ENCODE results near the gene CDH22.

CDH22 gene

GRCh38 chr20:46341074-46342009 lies 33.0 kb upstream of the CDH22 start:
- no peaks in the 10 kb centered on the region for H3K4me1 ChIP-seq (ENCODE audit: control insufficient read depth, insufficient read depth, low read length)
- no peaks in the 10 kb centered on the region for H3K36me3 ChIP-seq (ENCODE audit: control insufficient read depth, insufficient read depth, low read length)
- no peak overlapping the region for H3K4me3 ChIP-seq (ENCODE audit: low read length)
- peaks cover 18% of the 10 kb centered on the region for H3K27me3 ChIP-seq (ENCODE audit: control insufficient read depth, insufficient read depth, low read length)
- H3K27ac ChIP-seq (ENCODE audit: low read depth, low read length), result no peak overlapping the region
- H3K9ac ChIP-seq (ENCODE audit: low read length), result no peak overlapping the region

DNA sequence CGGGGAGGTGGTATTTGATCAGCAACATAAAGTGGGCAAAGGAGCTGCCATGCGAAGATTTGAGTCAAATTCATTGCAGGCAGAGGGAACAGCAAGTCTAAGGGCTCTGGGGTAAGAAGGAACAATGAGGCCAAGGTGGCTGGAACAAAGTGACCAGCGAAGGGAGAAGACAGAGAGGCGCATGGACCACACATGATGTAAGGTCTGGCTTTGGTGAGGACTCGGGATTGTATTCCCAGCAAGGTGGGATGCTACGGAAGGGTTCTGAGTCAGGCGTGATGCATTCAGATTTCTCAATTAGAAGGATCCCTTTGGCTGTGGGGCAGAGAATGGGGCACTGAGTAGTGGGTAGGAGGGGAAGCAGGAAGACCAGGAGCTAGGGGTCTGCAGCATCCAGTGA lies 30.7 kb upstream of the CDH22 start:
- H3K27ac ChIP-seq (ENCODE audit: low read depth, low read length), result no peak overlapping the region
- no peak overlapping the region for H3K9ac ChIP-seq (ENCODE audit: low read length)
- H3K27me3 ChIP-seq (ENCODE audit: control insufficient read depth, insufficient read depth, low read length), result peaks cover 16% of the 10 kb centered on the region
- no peaks in the 10 kb centered on the region for H3K36me3 ChIP-seq (ENCODE audit: control insufficient read depth, insufficient read depth, low read length)
- no peak overlapping the region for H3K4me3 ChIP-seq (ENCODE audit: low read length)
- no peaks in the 10 kb centered on the region for H3K4me1 ChIP-seq (ENCODE audit: control insufficient read depth, insufficient read depth, low read length)

DNA sequence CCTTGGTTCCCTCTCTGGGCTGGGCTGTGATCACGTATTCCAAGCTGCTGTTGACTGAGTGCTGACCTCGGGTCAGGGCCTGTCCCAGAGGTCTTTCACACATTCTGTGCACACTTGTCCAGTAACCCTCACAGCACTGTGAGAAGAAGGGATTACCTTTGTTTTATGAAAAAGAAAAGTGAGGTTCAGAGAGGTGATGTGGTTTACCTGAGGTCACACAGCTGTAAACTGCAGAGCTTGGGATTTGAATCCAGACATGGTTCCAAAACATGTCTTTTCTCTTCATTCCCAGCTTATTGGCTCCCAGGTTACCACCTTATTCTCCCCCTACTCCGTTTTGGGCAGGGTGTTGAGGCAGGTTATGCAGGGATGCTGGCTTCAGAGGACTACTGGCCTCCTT lies 28.4 kb upstream of the CDH22 start:
- Histone ChIP-seq H3K9ac (ENCODE audit: low read length) (no peak overlapping the region), H3K27ac (ENCODE audit: low read depth, low read length) (no peak overlapping the region), H3K4me1 (ENCODE audit: control insufficient read depth, insufficient read depth, low read length) (no peaks in the 10 kb centered on the region), H3K27me3 (ENCODE audit: control insufficient read depth, insufficient read depth, low read length) (peaks cover 10% of the 10 kb centered on the region), H3K36me3 (ENCODE audit: control insufficient read depth, insufficient read depth, low read length) (no peaks in the 10 kb centered on the region), H3K4me3 (ENCODE audit: low read length) (no peak overlapping the region)

- H3K4me3 ChIP-seq (ENCODE audit: low read length), result no peak overlapping the region
- H3K27ac ChIP-seq (ENCODE audit: low read depth, low read length), result no peak overlapping the region
- H3K27me3 ChIP-seq (ENCODE audit: control insufficient read depth, insufficient read depth, low read length), result peaks cover 5% of the 10 kb centered on the region
- H3K4me1 ChIP-seq (ENCODE audit: control insufficient read depth, insufficient read depth, low read length), result no peaks in the 10 kb centered on the region
- H3K9ac ChIP-seq (ENCODE audit: low read length), result no peak overlapping the region
- no peaks in the 10 kb centered on the region for H3K36me3 ChIP-seq (ENCODE audit: control insufficient read depth, insufficient read depth, low read length)
Observed at GRCh38 chr20:46334303-46334904, 26.1 kb upstream of the CDH22 start.

DNA sequence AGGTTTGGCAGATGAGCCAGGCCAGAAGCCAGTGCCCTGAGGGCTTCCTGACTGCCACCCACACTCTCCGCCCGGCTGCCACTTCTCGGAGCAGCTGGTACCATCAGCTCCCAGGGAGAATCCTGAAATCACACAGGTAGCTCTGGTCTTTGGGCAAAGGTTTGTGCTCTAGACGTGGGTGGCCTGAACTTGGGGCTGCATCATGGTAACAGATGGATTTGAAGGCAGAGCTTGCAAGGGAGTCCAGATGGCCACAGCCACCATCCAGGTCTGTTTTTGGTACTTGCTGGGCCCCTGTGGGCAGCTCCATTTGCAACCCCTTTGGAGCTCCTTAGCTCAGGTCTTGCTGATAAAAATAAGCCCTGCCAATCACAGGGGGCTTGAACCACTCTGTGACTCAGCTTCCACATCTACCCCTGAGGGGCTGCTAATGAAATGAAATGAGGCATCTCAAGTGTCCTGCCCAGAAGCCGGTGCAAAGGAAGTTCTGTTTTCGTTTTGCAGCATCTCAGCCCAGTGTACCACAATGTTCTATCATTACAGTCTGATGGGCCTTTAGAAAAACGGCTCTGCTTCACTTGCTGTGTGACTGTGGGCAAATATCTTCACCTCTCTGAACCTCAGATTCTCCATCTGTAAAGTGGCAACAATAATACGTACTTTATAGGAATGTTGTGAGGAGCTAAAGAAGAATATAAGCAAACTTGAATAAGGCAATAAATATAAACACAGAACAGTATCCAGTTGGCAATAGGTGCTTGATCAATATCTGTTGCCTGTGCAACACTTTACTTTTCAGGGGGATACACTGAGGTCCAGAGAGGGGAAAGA lies 25.1 kb upstream of the CDH22 start:
- Histone ChIP-seq H3K27ac (ENCODE audit: low read depth, low read length) (no peak overlapping the region), H3K4me3 (ENCODE audit: low read length) (no peak overlapping the region), H3K9ac (ENCODE audit: low read length) (no peak overlapping the region), H3K27me3 (ENCODE audit: control insufficient read depth, insufficient read depth, low read length) (peaks cover 5% of the 10 kb centered on the region), H3K36me3 (ENCODE audit: control insufficient read depth, insufficient read depth, low read length) (no peaks in the 10 kb centered on the region), H3K4me1 (ENCODE audit: control insufficient read depth, insufficient read depth, low read length) (no peaks in the 10 kb centered on the region)

DNA sequence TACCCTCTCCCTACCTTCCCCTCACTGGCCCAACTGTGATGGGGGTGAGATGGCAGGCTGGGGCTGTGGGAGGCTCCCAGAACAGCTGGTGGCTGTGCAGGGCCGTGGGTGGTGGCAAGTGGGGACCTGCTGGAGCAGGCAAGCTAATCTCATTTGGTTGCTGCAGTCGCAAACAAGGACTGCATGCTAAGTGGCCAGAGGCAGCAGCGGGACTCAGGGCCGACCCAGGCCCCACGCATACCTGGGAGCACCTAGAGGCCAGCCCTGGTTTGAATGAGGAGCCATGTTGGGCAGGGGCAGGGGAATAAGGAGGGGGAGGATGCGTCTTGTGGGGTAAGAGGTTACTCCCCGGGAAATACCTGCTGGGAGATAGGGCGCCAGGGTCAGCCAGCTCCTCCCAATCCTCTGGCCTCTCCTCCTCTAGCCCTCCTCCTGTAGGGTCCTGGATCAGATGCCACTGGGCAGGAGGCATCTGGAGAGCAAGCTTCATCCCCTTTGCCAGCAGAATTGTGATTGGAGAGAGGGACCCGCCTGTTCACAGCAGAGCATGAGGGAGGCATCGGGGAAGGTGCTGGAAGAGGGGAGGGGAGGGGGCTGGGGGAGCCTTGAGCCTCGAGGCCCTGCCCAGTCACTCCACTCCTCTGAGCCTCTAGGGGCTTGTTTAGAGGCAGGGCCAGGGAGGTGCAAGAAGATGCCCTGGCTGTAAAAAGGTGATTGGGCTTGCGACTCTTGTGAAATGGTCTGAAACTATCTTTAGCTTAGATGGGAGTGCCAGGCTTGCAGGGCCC lies 24.3 kb upstream of the CDH22 start:
- Histone ChIP-seq H3K4me1 (ENCODE audit: control insufficient read depth, insufficient read depth, low read length) (no peaks in the 10 kb centered on the region), H3K27me3 (ENCODE audit: control insufficient read depth, insufficient read depth, low read length) (peaks cover 3% of the 10 kb centered on the region), H3K9ac (ENCODE audit: low read length) (no peak overlapping the region), H3K27ac (ENCODE audit: low read depth, low read length) (no peak overlapping the region), H3K4me3 (ENCODE audit: low read length) (no peak overlapping the region), H3K36me3 (ENCODE audit: control insufficient read depth, insufficient read depth, low read length) (no peaks in the 10 kb centered on the region)

- no peak overlapping the region for H3K4me3 ChIP-seq (ENCODE audit: low read length)
- no peak overlapping the region for H3K27ac ChIP-seq (ENCODE audit: low read depth, low read length)
- no peak overlapping the region for H3K9ac ChIP-seq (ENCODE audit: low read length)
- H3K4me1 ChIP-seq (ENCODE audit: control insufficient read depth, insufficient read depth, low read length), result no peaks in the 10 kb centered on the region
- peaks cover 3% of the 10 kb centered on the region for H3K27me3 ChIP-seq (ENCODE audit: control insufficient read depth, insufficient read depth, low read length)
- no peaks in the 10 kb centered on the region for H3K36me3 ChIP-seq (ENCODE audit: control insufficient read depth, insufficient read depth, low read length)
Observed at GRCh38 chr20:46331611-46332361, 23.5 kb upstream of the CDH22 start.

DNA sequence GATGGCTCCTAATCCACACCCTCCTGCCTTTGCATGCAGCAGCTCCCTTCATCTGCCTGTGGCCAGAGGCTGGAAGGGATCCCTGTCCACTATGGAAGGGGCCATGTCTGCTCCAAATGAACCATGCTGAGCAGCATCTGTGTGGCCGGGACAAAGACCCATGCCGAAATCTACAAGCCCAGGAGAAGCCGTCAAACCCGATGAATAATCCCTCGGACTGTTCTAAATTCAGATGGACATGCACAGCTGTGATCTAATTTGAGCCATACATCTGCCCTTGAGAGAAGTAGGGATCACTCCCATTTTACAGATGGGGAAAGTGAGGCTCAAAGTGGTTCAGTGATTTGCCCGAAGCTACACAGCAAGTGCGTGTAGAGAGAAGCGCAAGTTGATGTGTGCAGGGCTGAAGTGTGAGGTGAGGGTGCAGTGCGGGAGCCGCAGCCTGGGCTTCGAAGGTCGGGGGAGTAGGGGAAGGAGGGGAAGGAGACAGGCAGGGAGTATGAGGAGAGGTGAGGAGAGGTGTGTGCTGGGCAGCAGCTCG lies 22.6 kb upstream of the CDH22 start:
- H3K27me3 ChIP-seq (ENCODE audit: control insufficient read depth, insufficient read depth, low read length), result peaks cover 3% of the 10 kb centered on the region
- H3K27ac ChIP-seq (ENCODE audit: low read depth, low read length), result no peak overlapping the region
- H3K4me3 ChIP-seq (ENCODE audit: low read length), result no peak overlapping the region

DNA sequence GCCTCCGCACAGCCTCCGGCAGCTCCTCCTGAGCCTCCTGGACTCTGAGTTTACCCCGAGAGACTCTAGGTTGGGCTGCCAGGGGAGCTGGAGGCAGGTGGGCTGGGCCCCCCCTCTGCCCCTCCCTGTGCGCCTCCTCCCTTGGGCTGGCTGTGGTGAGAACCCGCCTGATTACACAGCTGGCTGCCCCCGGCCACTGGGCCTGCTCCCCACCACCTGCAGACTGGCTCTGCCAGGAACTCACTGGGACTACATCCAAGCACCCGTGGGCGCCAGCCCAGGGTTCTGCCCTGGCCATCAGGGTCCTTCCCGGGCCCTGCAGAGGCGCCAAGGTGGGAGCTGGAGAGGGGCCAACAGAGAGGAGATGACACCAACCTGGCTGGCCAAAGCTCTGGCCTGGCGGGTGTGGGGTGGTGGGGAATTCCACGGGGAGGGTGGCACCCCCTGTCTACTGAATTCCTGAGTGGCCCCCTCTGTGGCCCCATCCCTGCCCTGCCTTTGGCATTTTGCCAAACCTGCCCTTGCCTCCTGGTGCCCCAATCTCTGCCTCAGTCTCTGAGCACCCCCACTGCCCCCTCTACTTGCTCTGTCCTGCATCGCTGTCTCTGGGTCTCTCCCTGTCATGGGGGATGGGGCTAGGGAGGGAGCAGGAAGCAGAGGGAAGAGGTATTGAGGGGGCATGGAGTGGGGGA lies 21.9 kb upstream of the CDH22 start:
- H3K36me3 ChIP-seq (ENCODE audit: control insufficient read depth, insufficient read depth, low read length), result no peaks in the 10 kb centered on the region
- peaks cover 3% of the 10 kb centered on the region for H3K27me3 ChIP-seq (ENCODE audit: control insufficient read depth, insufficient read depth, low read length)
- no peak overlapping the region for H3K27ac ChIP-seq (ENCODE audit: low read depth, low read length)

More for the DNA sequence above, 22.6 kb upstream of the CDH22 start:
- H3K9ac ChIP-seq (ENCODE audit: low read length), result no peak overlapping the region
- no peaks in the 10 kb centered on the region for H3K4me1 ChIP-seq (ENCODE audit: control insufficient read depth, insufficient read depth, low read length)
- no peaks in the 10 kb centered on the region for H3K36me3 ChIP-seq (ENCODE audit: control insufficient read depth, insufficient read depth, low read length)

GRCh38 chr20:46328200-46328882 lies 20.0 kb upstream of the CDH22 start:
- H3K4me3 ChIP-seq (ENCODE audit: low read length), result no peak overlapping the region
- no peaks in the 10 kb centered on the region for H3K4me1 ChIP-seq (ENCODE audit: control insufficient read depth, insufficient read depth, low read length)
- H3K9ac ChIP-seq (ENCODE audit: low read length), result no peak overlapping the region
- H3K36me3 ChIP-seq (ENCODE audit: control insufficient read depth, insufficient read depth, low read length), result no peaks in the 10 kb centered on the region
- H3K27ac ChIP-seq (ENCODE audit: low read depth, low read length), result no peak overlapping the region
- peaks cover 3% of the 10 kb centered on the region for H3K27me3 ChIP-seq (ENCODE audit: control insufficient read depth, insufficient read depth, low read length)

More for the DNA sequence above, 21.9 kb upstream of the CDH22 start:
- no peak overlapping the region for H3K9ac ChIP-seq (ENCODE audit: low read length)
- H3K4me1 ChIP-seq (ENCODE audit: control insufficient read depth, insufficient read depth, low read length), result no peaks in the 10 kb centered on the region
- H3K4me3 ChIP-seq (ENCODE audit: low read length), result no peak overlapping the region

Data from rectal smooth muscle tissue (tissue), 1 donor.